ENCODE data around the gene CACUL1.
"Not testable (repeated sequence)": the region's sequence is repeated elsewhere in the genome, so short reads cannot be mapped to it uniquely, and the experiment has no call there.

CACUL1 gene

GRCh38 chr10:118682533-118682932 is 72.2 kb downstream of the CACUL1 start:
- no peak for FAIRE-seq

DNA sequence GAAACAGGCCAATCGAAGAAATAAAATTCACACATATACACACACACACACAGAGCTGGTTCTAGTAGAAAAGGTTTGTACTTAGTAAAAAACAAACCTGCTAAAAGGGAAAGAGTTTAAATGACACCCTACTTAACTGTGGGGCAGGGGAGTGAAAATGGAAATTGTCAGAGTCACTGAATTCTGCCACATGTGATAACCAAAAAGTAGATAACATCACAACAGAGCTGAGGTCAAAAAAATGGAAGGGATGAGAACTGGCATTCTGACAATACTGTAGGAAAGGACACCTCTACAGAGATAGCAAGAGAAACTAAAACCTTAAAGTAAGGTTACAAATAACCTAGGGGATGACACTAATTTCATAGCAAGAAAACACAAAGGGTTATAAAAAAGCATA is 74.6 kb downstream of the CACUL1 start:
- FAIRE-seq = no peak

DNA sequence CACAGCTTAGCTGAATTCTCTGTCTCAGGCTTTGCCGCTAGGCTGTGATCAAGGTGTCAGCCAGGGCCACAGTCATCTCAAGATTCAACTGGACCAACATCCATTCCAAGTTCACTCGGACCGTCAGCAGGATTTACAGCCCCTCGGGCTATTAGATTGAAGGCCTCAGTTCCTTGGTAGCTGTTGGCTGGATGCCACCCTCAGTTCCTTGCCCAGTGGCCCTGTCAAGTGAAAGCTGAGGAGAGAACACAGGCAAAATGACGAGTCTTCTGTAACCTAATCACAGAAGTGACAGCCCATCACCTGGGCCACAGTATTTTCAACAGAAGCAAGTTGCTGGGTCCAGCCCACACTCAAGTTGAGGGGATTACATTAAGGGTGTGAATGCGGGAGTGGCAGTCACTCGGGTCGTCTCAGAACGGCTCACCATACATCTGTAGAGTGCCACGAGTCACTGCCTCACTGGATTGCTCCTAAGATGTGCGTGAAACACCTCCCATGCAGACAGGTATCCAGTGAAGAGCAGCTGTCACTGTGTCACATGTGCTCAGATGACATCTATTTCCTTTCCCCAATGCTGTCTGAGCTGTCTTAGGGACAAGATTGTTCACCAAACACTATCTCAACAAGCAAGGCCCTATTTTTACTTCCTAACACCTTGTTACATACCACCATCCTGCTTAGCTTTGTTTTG is 80.4 kb downstream of the CACUL1 start:
- no peak for FAIRE-seq

DNA sequence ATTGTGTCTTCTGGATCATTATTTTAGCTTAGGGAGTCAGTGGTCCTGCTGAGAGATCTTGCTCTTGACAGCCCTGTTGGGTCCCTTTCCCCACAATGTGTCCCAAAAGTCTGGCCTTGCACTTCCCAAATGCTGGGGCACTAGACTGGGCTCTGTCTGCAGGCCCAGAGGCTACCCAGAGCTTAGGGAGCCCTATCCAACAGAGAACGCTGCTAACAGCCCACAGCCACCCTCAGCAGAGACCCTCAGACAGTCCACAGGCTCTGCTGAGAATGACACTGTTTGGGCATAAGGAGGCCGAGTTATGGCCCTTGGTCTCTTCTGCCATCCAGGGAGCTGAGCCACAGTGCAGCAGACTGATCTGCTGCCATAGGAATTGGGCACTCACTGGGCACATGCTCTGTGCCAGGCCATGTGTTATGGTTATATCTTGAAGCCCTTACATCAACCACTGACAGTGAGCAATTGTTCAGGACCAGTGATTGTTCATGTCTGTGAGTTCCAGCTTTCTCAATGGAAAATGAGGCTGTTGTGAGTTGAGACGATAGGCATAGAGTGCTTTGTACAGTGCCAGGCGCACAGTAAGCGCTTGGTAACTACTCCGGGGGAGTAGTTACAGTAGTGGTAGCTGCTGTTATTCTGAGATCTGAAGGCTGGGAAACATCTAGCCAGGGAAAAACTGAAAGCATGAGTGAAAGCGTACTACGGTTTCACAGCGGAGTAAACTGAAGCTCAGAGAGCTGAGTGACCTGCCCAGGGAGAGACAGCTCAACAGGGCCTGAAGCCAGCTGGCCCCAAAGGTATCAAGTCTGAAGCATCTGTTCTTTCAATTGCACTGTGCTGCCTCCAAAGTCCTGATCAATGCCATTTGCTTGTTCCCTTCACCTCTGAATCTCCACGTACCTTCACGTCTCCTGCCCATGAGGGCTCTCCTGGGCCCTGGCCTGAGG is 81.7 kb downstream of the CACUL1 start:
- FAIRE-seq = no peak

DNA sequence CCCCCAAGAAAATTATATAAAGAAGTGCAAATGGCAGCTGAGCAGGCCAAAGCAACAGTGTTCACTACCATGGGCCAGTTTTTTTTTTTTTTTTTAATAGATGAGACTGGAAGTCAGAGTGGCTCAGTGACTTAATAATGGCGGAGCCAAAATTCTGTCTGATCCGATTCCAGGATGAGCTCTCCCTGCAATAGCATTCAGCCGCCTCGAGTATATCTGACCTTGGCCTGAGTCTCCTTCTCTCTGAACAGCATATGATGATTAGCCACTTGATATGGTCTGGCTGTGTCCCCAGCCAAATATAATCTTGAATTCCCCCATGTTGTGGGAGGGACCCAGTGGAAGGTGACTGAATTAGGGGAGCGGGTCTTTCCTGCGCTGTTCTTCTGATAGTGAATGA is 82.6 kb downstream of the CACUL1 start:
- FAIRE-seq = no peak

GRCh38 chr10:118671221-118671620 is 83.5 kb downstream of the CACUL1 start:
- FAIRE-seq = not testable (repeated sequence)

GRCh38 chr10:118670472-118671124 is 84.2 kb downstream of the CACUL1 start:
- no peak for FAIRE-seq

- no peak for FAIRE-seq
These were observed 84.9 kb downstream of the CACUL1 start for GRCh38 chr10:118669835-118670234.

DNA sequence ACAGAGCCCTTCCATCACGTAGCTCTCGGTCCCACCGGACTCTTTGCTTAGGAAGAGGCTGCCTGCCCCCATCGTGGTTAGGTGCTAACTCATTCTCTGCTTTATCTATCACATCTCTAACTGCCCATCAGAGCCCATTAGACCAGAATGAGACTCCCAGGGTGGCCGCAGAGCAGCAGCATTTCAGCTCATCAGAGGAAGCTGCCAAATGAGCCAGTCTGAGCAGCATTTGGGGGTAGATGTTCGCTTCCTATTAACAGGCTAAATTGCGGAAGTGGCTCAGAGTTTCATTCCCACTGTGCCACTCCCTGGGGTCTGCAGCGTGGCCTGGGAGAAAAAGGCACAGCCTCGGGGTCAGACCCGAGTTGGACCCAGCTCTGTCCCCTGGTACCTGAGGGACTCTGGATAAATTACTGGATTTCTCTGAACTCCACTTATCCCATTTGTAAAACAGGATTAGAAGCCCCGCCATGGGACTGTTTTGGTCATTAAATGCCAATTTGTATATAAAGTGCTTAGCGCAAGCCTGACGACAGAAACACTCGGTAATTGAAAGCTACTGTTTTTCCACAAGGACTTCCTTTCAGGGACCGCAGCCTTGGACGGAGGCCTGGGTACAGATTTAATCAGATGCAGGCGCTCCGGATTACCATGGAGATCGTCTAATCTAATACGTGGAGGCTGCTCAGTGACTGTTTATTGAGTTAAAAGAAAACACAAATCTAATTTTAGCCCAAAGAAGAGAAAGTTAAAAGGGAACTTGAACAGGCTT is 85.6 kb downstream of the CACUL1 start:
- FAIRE-seq = no peak

GRCh38 chr10:118668228-118668952 is 86.4 kb downstream of the CACUL1 start:
- no peak for FAIRE-seq

GRCh38 chr10:118667732-118668131 is 87.0 kb downstream of the CACUL1 start:
- no peak for FAIRE-seq

DNA sequence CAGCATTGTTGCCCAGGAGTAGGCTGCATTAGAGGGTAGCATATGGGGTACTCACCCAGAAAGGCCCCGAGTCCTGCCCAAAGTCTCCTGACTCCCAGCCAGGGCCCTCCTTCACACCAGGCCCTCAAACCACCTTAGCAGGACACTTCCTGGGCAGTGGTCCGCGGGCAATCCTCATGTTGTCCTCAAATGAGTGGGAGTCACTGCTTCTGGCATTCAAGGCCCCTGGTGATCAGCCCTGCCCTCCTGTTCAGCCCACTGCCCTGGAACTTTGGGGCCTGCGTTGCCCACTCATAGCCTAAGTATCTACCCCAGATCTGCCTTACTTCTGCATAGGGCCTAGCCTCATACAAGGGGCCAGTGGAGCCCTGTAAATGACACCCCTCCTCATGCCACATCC is 88.4 kb downstream of the CACUL1 start:
- FAIRE-seq = no peak

DNA sequence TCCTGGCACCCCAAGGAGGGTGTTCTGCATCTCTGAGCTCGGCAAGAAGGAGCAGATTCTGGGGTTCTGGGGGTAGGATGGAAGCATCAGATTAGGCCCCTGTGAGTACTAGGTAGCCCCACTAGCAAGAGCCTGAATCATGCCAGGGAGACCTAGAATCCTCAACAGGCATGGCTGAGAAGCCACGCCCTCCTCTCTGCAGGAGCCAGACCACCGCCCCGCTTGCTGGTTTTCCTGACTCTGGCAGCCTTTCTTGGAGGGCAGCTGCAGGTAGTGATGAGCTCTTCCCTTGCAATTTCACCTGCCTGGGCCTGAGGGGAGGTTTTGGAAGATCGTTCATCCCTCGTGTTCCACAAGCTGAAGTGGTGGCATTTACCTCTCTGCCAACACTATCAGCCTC is 90.4 kb downstream of the CACUL1 start:
- no peak for FAIRE-seq

GRCh38 chr10:118663176-118663575 is 91.6 kb downstream of the CACUL1 start:
- FAIRE-seq = no peak

GRCh38 chr10:118662228-118663035 is 92.3 kb downstream of the CACUL1 start:
- no peak for FAIRE-seq

GRCh38 chr10:118658762-118659161 is 96.0 kb downstream of the CACUL1 start:
- FAIRE-seq = no peak

- FAIRE-seq = not testable (repeated sequence)
These were observed 96.6 kb downstream of the CACUL1 start for GRCh38 chr10:118658168-118658567.

GRCh38 chr10:118645294-118645693 is 109.5 kb downstream of the CACUL1 start:
- FAIRE-seq = not testable (repeated sequence)

- FAIRE-seq = no peak
These were observed 112.5 kb downstream of the CACUL1 start for GRCh38 chr10:118642228-118642627.

DNA sequence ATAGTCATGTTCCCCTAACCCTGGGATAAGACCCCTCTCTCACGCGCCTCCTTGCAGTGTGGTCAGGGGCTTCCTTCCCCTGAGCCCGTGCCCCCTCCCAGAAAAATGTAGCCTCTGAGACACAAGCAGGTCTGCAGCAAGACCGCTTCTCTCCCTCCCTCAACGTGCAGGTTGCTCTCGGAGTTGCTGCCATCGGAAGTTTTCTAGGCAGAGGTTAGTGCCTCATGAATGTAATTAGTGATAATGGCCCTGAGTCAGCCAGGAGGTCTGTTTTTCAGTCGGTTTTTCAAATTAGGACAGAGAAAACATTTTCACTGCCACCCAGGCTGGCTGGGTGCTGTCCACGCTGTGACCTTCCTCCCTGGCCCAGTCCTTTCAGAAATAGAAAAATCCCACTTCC is 116.1 kb downstream of the CACUL1 start:
- FAIRE-seq = no peak
